Endodermal cell (in vitro differentiated cells): Measurements from ENCODE around the gene SLC28A2. TPM values are rescaled to one million over a fixed set of nuclear protein-coding genes. Genes with fewer than 3 reads are reported as not detected.
"Not testable (repeated sequence)": the region's sequence is repeated elsewhere in the genome, so short reads cannot be mapped to it uniquely, and the experiment has no call there.

Experiments
- DNase-seq: peaks from one replicate; pipeline ENCODE4 v3.0.0-alpha.2; 2017
- H3K27ac ChIP-seq: 2 replicates; pipeline ENCODE4 v1.5.1; 2013; ENCODE audit warnings: mild to moderate bottlenecking, low read depth, low read length, moderate library complexity
- H3K27me3 ChIP-seq: 2 replicates; pipeline ENCODE4 v1.6.1; 2013; ENCODE audit warnings: mild to moderate bottlenecking, low read length, moderate library complexity; ENCODE audit not compliant: insufficient read depth, control insufficient read depth, poor library complexity, severe bottlenecking
- H3K36me3 ChIP-seq: 2 replicates; pipeline ENCODE4 v1.7.0; 2013; ENCODE audit warnings: mild to moderate bottlenecking, low read length, moderate library complexity; ENCODE audit not compliant: control insufficient read depth, insufficient read depth
- H3K4me1 ChIP-seq: one replicate; pipeline ENCODE4 v1.7.0; 2013; ENCODE audit warnings: low read length; ENCODE audit not compliant: control insufficient read depth, insufficient read depth
- H3K4me3 ChIP-seq: 2 replicates; pipeline ENCODE4 v1.5.1; 2013; ENCODE audit warnings: mild to moderate bottlenecking, low read length, moderate library complexity
- H3K9ac ChIP-seq: 2 replicates; pipeline ENCODE4 v1.6.1; 2013; ENCODE audit warnings: mild to moderate bottlenecking, low read length, moderate library complexity; ENCODE audit not compliant: poor library complexity, severe bottlenecking; ENCODE audit errors: extremely low read depth
- H3K9me3 ChIP-seq: 2 replicates; pipeline ENCODE4 v1.6.1; 2013; ENCODE audit warnings: mild to moderate bottlenecking, low read length, moderate library complexity; ENCODE audit not compliant: control insufficient read depth
- H3K27ac Mint-ChIP-seq: 2 replicates; pipeline ENCODE4 v1.8.0; 2020; ENCODE audit warnings: mixed read lengths
- H3K27me3 Mint-ChIP-seq: 2 replicates; pipeline ENCODE4 v1.8.0; 2021; ENCODE audit warnings: mild to moderate bottlenecking, mixed read lengths; ENCODE audit not compliant: insufficient read depth
- H3K36me3 Mint-ChIP-seq: 2 replicates; pipeline ENCODE4 v1.8.0; 2020; ENCODE audit warnings: low read depth, mixed read lengths
- H3K4me1 Mint-ChIP-seq: 2 replicates; pipeline ENCODE4 v1.8.0; 2020; ENCODE audit warnings: mixed read lengths
- H3K4me3 Mint-ChIP-seq: 2 replicates; pipeline ENCODE4 v1.8.0; 2020; ENCODE audit warnings: mild to moderate bottlenecking, moderate library complexity, mixed read lengths
- H3K9me3 Mint-ChIP-seq: 2 replicates; pipeline ENCODE4 v1.8.0; 2020; ENCODE audit warnings: mild to moderate bottlenecking, mixed read lengths
- CTCF ChIP-seq: fragments of 200-600 bp; sonication (generic); conservative IDR thresholded peaks from 2 replicates; pipeline ENCODE4 v1.5.0; 2021; ENCODE audit warnings: antibody characterized with exemption, mild to moderate bottlenecking
- WGBS, 2 experiments: methylation state at CpG; one replicate each; pipeline versions ENCODE4 v1.1.5 to v1.1.7; 2013; ENCODE audit warnings: missing lambda C conversion rate in 2 of 2, mixed read lengths in 1 of 2; ENCODE audit not compliant: insufficient coverage in 1 of 2, insufficient read length in 1 of 2; 5-methylcytosine and 5-hydroxymethylcytosine counted together
- total RNA-seq, 2 donors: library from RNA; stranded (reverse); fragmentation: NEBNext Ultra II Directional in 1 of 2; extraction: Animal tissue kit (Norgen Biotek cat#: 25700) in 1 of 2; gene quantifications; 2 replicates in 1 of 2; 3 replicates in 1 of 2; pipeline ENCODE4 v1.2.1, GENCODE V29; 2021

SLC28A2 gene
- total RNA-seq, 2 donors from 2014 or later: 3.8 to 4.4 TPM

GRCh38 chr15:45249125-45249780, 2.8 kb upstream of the SLC28A2 start:
- Mint-ChIP-seq H3K27ac (no peak overlapping the region), H3K27me3 (peaks cover 15% of the 10 kb centered on the region), H3K9me3 (peaks cover 24% of the 10 kb centered on the region), H3K4me3 (no peak overlapping the region), H3K36me3 (no peaks in the 10 kb centered on the region), H3K4me1 (peaks cover 6% of the 10 kb centered on the region)
- Histone ChIP-seq H3K4me3 (no peak overlapping the region), H3K4me1 (no peaks in the 10 kb centered on the region), H3K9ac (no peak overlapping the region), H3K36me3 (no peaks in the 10 kb centered on the region), H3K27ac (no peak overlapping the region), H3K27me3 (no peaks in the 10 kb centered on the region), H3K9me3 (no peaks in the 10 kb centered on the region)
- DNase-seq: no peak
- 93 to 96% methylated on average over 4 of the region's 4 CpGs for WGBS, 2 experiments
- no peak for TF ChIP-seq CTCF

GRCh38 chr15:45253330-45253729, 1.3 kb downstream of the SLC28A2 start:
- H3K4me1 Mint-ChIP-seq: peaks cover 6% of the 10 kb centered on the region
- peak; percentile 71 for DNase-seq
- peak; percentile 77 for TF ChIP-seq CTCF
- H3K9me3 Mint-ChIP-seq: peaks cover 3% of the 10 kb centered on the region
- H3K27ac Mint-ChIP-seq: no peak overlapping the region
- Histone ChIP-seq H3K36me3 (no peaks in the 10 kb centered on the region), H3K27ac (no peak overlapping the region), H3K4me3 (no peak overlapping the region), H3K4me1 (no peaks in the 10 kb centered on the region), H3K9me3 (no peaks in the 10 kb centered on the region), H3K9ac (no peak overlapping the region), H3K27me3 (no peaks in the 10 kb centered on the region)
- H3K36me3 Mint-ChIP-seq: no peaks in the 10 kb centered on the region
- H3K4me3 Mint-ChIP-seq: no peak overlapping the region
- H3K27me3 Mint-ChIP-seq: peaks cover 11% of the 10 kb centered on the region
- 88% methylated on average over 1 of the region's 2 CpGs; no CpG with 5 or more reads in 1 of the 2 experiments for WGBS, 2 experiments

- Histone ChIP-seq H3K36me3 (no peaks in the 10 kb centered on the region), H3K4me3 (no peak overlapping the region), H3K4me1 (no peaks in the 10 kb centered on the region), H3K27me3 (no peaks in the 10 kb centered on the region), H3K9ac (no peak overlapping the region), H3K27ac (no peak overlapping the region), H3K9me3 (no peaks in the 10 kb centered on the region)
- 86 to 100% methylated on average over 1 of the region's 1 CpG for WGBS, 2 experiments
- no peak for DNase-seq
- H3K9me3 Mint-ChIP-seq: no peaks in the 10 kb centered on the region
- H3K4me3 Mint-ChIP-seq: no peak overlapping the region
- peaks cover 8% of the 10 kb centered on the region for H3K27me3 Mint-ChIP-seq
- H3K4me1 Mint-ChIP-seq: peaks cover 2% of the 10 kb centered on the region
- no peaks in the 10 kb centered on the region for H3K36me3 Mint-ChIP-seq
- no peak overlapping the region for H3K27ac Mint-ChIP-seq
- TF ChIP-seq CTCF: no peak
Observed at GRCh38 chr15:45254405-45254804, 2.4 kb downstream of the SLC28A2 start.

GRCh38 chr15:45254824-45255223, 2.8 kb downstream of the SLC28A2 start:
- not testable (repeated sequence) for H3K36me3 Mint-ChIP-seq, H3K9me3 Mint-ChIP-seq
- WGBS, 2 experiments: 72 to 75% methylated on average over 5 to 6 of the region's 6 CpGs

More at GRCh38 chr15:45254824-45255223, 2.8 kb downstream of the SLC28A2 start:
- not testable (repeated sequence) for H3K4me3 Mint-ChIP-seq, H3K9ac ChIP-seq, H3K4me3 ChIP-seq, H3K36me3 ChIP-seq, H3K27ac Mint-ChIP-seq, DNase-seq, H3K27me3 ChIP-seq, H3K4me1 Mint-ChIP-seq, H3K27ac ChIP-seq, H3K27me3 Mint-ChIP-seq, H3K4me1 ChIP-seq, H3K9me3 ChIP-seq
